IMR-90 (cell line): ENCODE measurements around the gene CLIC5. TPM values are rescaled to one million over a fixed set of nuclear protein-coding genes. Genes with fewer than 3 reads are reported as not detected.

Experiments
- ATAC-seq: fragments of 200-7000 bp; cut with Tn5 transposase; 2 replicates; pipeline ENCODE4 v1.9.1; 2020; ENCODE audit warnings: low read depth, mild to moderate bottlenecking, moderate library complexity
- BruUV-seq: library from RNA; stranded (reverse); fragments of 400-500 nt; replicated peaks from 2 replicates; lab custom pipeline; 2021; lab: Mats Ljungman, UMichigan
- CTCF ChIA-PET: fragments of 300-600 bp; formaldehyde crosslinking; extraction: SDS; loops from one replicate; lab custom pipeline; 2021; ENCODE audit warnings: antibody characterized with exemption; lab: Yijun Ruan, JAX
- POLR2A ChIA-PET: fragments of 300-600 bp; sonication (Branson Sonifier 250); formaldehyde crosslinking; loops from one replicate; lab custom pipeline; 2022; ENCODE audit warnings: antibody characterized with exemption; ENCODE audit not compliant: unreplicated experiment; lab: Charles Lee
- DNase-seq: peaks from one replicate; pipeline ENCODE4 v3.0.0; 2013
- H2AFZ ChIP-seq: replicated peaks from 2 replicates; pipeline ENCODE3; 2013; ENCODE audit warnings: low read length, mild to moderate bottlenecking; ENCODE audit not compliant: poor library complexity
- H2AK5ac ChIP-seq: 2 replicates; pipeline ENCODE4 v1.6.1; 2013; ENCODE audit warnings: low read depth, low read length, inconsistent platforms
- H2AK9ac ChIP-seq: replicated peaks from 2 replicates; pipeline ENCODE3; 2013; ENCODE audit warnings: mild to moderate bottlenecking, low read depth, low read length, moderate library complexity; ENCODE audit not compliant: poor library complexity
- H2BK120ac ChIP-seq: 2 replicates; pipeline ENCODE4 v1.6.1; 2013; ENCODE audit warnings: low read depth, low read length, inconsistent platforms
- H2BK15ac ChIP-seq: 3 replicates; pipeline ENCODE4 v1.6.1; 2013; ENCODE audit warnings: low read depth, low read length, inconsistent platforms
- H2BK20ac ChIP-seq: 2 replicates; pipeline ENCODE4 v1.6.1; 2013; ENCODE audit warnings: low read depth, mild to moderate bottlenecking, inconsistent platforms, low read length, moderate library complexity
- H2BK5ac ChIP-seq: 2 replicates; pipeline ENCODE4 v1.6.1; 2013; ENCODE audit warnings: mild to moderate bottlenecking, low read depth, low read length, inconsistent platforms; ENCODE audit not compliant: poor library complexity, severe bottlenecking
- H3K14ac ChIP-seq: replicated peaks from 2 replicates; pipeline ENCODE4 v1.6.1; 2013; ENCODE audit warnings: low read depth, low read length, inconsistent platforms
- H3K18ac ChIP-seq: 2 replicates; pipeline ENCODE4 v1.6.1; 2013; ENCODE audit warnings: low read depth, low read length, control low read depth
- H3K23ac ChIP-seq: 2 replicates; pipeline ENCODE4 v1.6.1; 2013; ENCODE audit warnings: low read depth, low read length, inconsistent platforms
- H3K27ac ChIP-seq: 2 replicates; pipeline ENCODE4 v1.5.1; 2013; ENCODE audit warnings: mild to moderate bottlenecking, control low read depth, low read length; ENCODE audit not compliant: insufficient read depth
- H3K27me3 ChIP-seq: 2 replicates; pipeline ENCODE4 v1.6.1; 2013; ENCODE audit warnings: low read length; ENCODE audit not compliant: control insufficient read depth, insufficient read depth
- H3K36me3 ChIP-seq: 2 replicates; pipeline ENCODE4 v1.6.1; 2013; ENCODE audit warnings: low read length, mixed read lengths; ENCODE audit not compliant: control insufficient read depth, insufficient read depth
- H3K4ac ChIP-seq: 2 replicates; pipeline ENCODE4 v1.6.1; 2013; ENCODE audit warnings: low read depth, low read length, inconsistent platforms
- H3K4me1 ChIP-seq: 2 replicates; pipeline ENCODE4 v1.6.1; 2013; ENCODE audit warnings: low read length, mixed read lengths; ENCODE audit not compliant: control insufficient read depth, insufficient read depth
- H3K4me2 ChIP-seq: 2 replicates; pipeline ENCODE4 v1.6.1; 2013; ENCODE audit warnings: low read depth, mild to moderate bottlenecking, control low read depth, low read length, moderate library complexity
- H3K4me3 ChIP-seq: 2 replicates; pipeline ENCODE4 v1.5.1; 2013; ENCODE audit warnings: low read depth, mild to moderate bottlenecking, control low read depth, low read length, moderate library complexity; ENCODE audit not compliant: insufficient read depth
- H3K56ac ChIP-seq: 2 replicates; pipeline ENCODE4 v1.6.1; 2013; ENCODE audit warnings: low read length, inconsistent platforms; ENCODE audit not compliant: insufficient read depth; ENCODE audit errors: extremely low read depth
- H3K79me1 ChIP-seq, 2 experiments: 2 replicates each; pipeline ENCODE4 v1.6.1; 2013; ENCODE audit warnings: low read length in 2 of 2, inconsistent platforms in 1 of 2, low read depth in 1 of 2
- H3K9ac ChIP-seq: 2 replicates; pipeline ENCODE4 v1.6.1; 2013; ENCODE audit warnings: low read depth, low read length, control low read depth
- H3K9me1 ChIP-seq: 2 replicates; pipeline ENCODE4 v1.6.1; 2013; ENCODE audit warnings: low read length, inconsistent platforms; ENCODE audit not compliant: insufficient read depth
- H3K9me3 ChIP-seq: 2 replicates; pipeline ENCODE4 v1.6.1; 2013; ENCODE audit warnings: low read length; ENCODE audit not compliant: control insufficient read depth, insufficient read depth
- H4K20me1 ChIP-seq: 2 replicates; pipeline ENCODE4 v1.6.1; 2013; ENCODE audit warnings: low read length, inconsistent platforms; ENCODE audit not compliant: insufficient read depth
- H4K5ac ChIP-seq: 2 replicates; pipeline ENCODE4 v1.6.1; 2013; ENCODE audit warnings: mild to moderate bottlenecking, low read depth, low read length, control low read depth
- H4K8ac ChIP-seq, 2 experiments: 2 replicates each; pipeline ENCODE4 v1.6.1; 2013; ENCODE audit warnings: low read depth in 2 of 2, low read length in 2 of 2, control low read depth in 1 of 2, inconsistent platforms in 1 of 2
- H4K91ac ChIP-seq: 2 replicates; pipeline ENCODE4 v1.6.1; 2013; ENCODE audit warnings: low read depth, low read length, inconsistent platforms; ENCODE audit not compliant: insufficient read depth
- BHLHE40 ChIP-seq: fragments of 150-350 bp; IDR thresholded peaks from 2 replicates; pipeline ENCODE4 v1.6.1; 2016; ENCODE audit warnings: mild to moderate bottlenecking, low read depth, low read length
- CEBPB ChIP-seq: IDR thresholded peaks from 2 replicates; pipeline ENCODE4 v1.6.1; 2012; ENCODE audit warnings: low read depth, low read length, improper control_type of control experiment
- CHD1 ChIP-seq: IDR thresholded peaks from 2 replicates; pipeline ENCODE4 v1.6.1; 2012; ENCODE audit warnings: low read depth, low read length, improper control_type of control experiment
- CTCF ChIP-seq: conservative IDR thresholded peaks from 2 replicates; pipeline ENCODE4 v1.5.1; 2012; ENCODE audit warnings: mild to moderate bottlenecking, low read depth, low read length, improper control_type of control experiment
- ELK1 ChIP-seq: fragments of 150-350 bp; IDR thresholded peaks from 2 replicates; pipeline ENCODE4 v1.6.1; 2016; ENCODE audit warnings: low read depth, mild to moderate bottlenecking, low read length, moderate library complexity, borderline replicate concordance
- FOS ChIP-seq: fragments of 150-350 bp; IDR thresholded peaks from 2 replicates; pipeline ENCODE4 v1.6.1; 2016; ENCODE audit warnings: low read depth, low read length
- MAFK ChIP-seq: IDR thresholded peaks from 2 replicates; pipeline ENCODE4 v1.6.1; 2012; ENCODE audit warnings: low read depth, low read length, improper control_type of control experiment
- MAZ ChIP-seq: IDR thresholded peaks from 2 replicates; pipeline ENCODE4 v1.6.1; 2012; ENCODE audit warnings: low read depth, mild to moderate bottlenecking, low read length, improper control_type of control experiment, moderate library complexity, borderline replicate concordance
- MXI1 ChIP-seq: IDR thresholded peaks from 2 replicates; pipeline ENCODE4 v1.6.1; 2012; ENCODE audit warnings: low read depth, mild to moderate bottlenecking, low read length, moderate library complexity, borderline replicate concordance
- NFE2L2 ChIP-seq: fragments of 150-350 bp; IDR thresholded peaks from 2 replicates; pipeline ENCODE4 v1.6.1; 2016; ENCODE audit warnings: low read depth, mild to moderate bottlenecking, low read length
- POLR2A ChIP-seq: IDR thresholded peaks from 2 replicates; pipeline ENCODE4 v1.6.1; 2012; ENCODE audit warnings: mild to moderate bottlenecking, low read depth, low read length
- RAD21 ChIP-seq: IDR thresholded peaks from 2 replicates; pipeline ENCODE4 v1.6.1; 2012; ENCODE audit warnings: low read length, improper control_type of control experiment
- RCOR1 ChIP-seq: IDR thresholded peaks from 2 replicates; pipeline ENCODE4 v1.6.1; 2012; ENCODE audit warnings: mild to moderate bottlenecking, low read length, improper control_type of control experiment; ENCODE audit not compliant: insufficient replicate concordance
- RFX5 ChIP-seq: IDR thresholded peaks from 2 replicates; pipeline ENCODE4 v1.8.0; 2012; ENCODE audit warnings: low read depth, mild to moderate bottlenecking, low read length, moderate library complexity
- SMC3 ChIP-seq: fragments of 150-350 bp; IDR thresholded peaks from 2 replicates; pipeline ENCODE4 v1.6.1; 2016; ENCODE audit warnings: low read depth, mild to moderate bottlenecking, antibody characterized with exemption, low read length, moderate library complexity
- USF2 ChIP-seq: fragments of 150-350 bp; IDR thresholded peaks from 2 replicates; pipeline ENCODE4 v1.6.1; 2017; ENCODE audit warnings: mild to moderate bottlenecking, antibody characterized with exemption, low read length, low read depth
- WGBS, 2 experiments: methylation state at CpG; one replicate each; pipeline versions ENCODE4 v1.1.5 to v1.1.7; 2013; ENCODE audit warnings: missing lambda C conversion rate in 2 of 2; ENCODE audit not compliant: insufficient read length in 1 of 2; ENCODE audit errors: extremely low coverage in 2 of 2; 5-methylcytosine and 5-hydroxymethylcytosine counted together
- dilution Hi-C: fragments of 300-500 bp; cut with HindIII; formaldehyde crosslinking; loops from one replicate; pipeline ENCODE4 v1.14.3; 2018; ENCODE audit warnings: low sequenced_read_pairs; ENCODE audit not compliant: unreplicated experiment
- in situ Hi-C: fragments of 300-500 bp; cut with MboI; formaldehyde crosslinking; loops from 3 replicates; pipeline ENCODE4 v1.14.3; 2019; ENCODE audit warnings: low sequenced_read_pairs, inconsistent platforms, mixed read lengths
- intact Hi-C: fragments of 100-400 bp; cut with micrococcal nuclease; formaldehyde crosslinking; loops from 2 replicates; pipeline ENCODE4 v1.10.0; 2022
- polyA plus RNA-seq, 3 experiments: library from polyadenylated mRNA; depleted of rRNA; stranded (reverse); fragments of >200 nt; gene quantifications; 2 replicates each; pipeline ENCODE4 v1.2.3, GENCODE V29; 2012; ENCODE audit warnings: low replicate concordance in 1 of 3
- total RNA-seq: library from RNA; depleted of rRNA; stranded (reverse); fragments of >200 nt; gene quantifications from 2 replicates; pipeline ENCODE4 v1.2.3, GENCODE V29; 2012

Gene CLIC5
- total and polyA plus RNA-seq, 2 of the 4 experiments (the other 2 are of a cell fraction): not detected

- H3K4ac ChIP-seq: no peak overlapping the region
- H4K20me1 ChIP-seq: no peaks in the 10 kb centered on the region
- H3K56ac ChIP-seq: no peak overlapping the region
- in situ Hi-C loops (no loop called here), dilution Hi-C loops (no loop called here), intact Hi-C loops (no loop called here)
- no peak overlapping the region for H2AFZ ChIP-seq
- no peaks in the 10 kb centered on the region for H3K79me1 ChIP-seq
- no TSS peak for BruUV-seq
- no peaks in the 10 kb centered on the region for H3K4me1 ChIP-seq
- no peak overlapping the region for H4K91ac ChIP-seq
- no peak overlapping the region for H2BK120ac ChIP-seq
- no peak overlapping the region for H2BK15ac ChIP-seq
- H3K27me3 ChIP-seq: no peaks in the 10 kb centered on the region
- no peak overlapping the region for H3K14ac ChIP-seq
- H3K4me3 ChIP-seq: no peak overlapping the region
- DNase-seq (no peak), ATAC-seq (no peak)
- no peak overlapping the region for H4K5ac ChIP-seq
- no peak overlapping the region for H2BK5ac ChIP-seq
- H4K8ac ChIP-seq: no peak overlapping the region
- H3K27ac ChIP-seq: no peak overlapping the region
- no peak overlapping the region for H3K9ac ChIP-seq
- no peak overlapping the region for H2AK5ac ChIP-seq
- CTCF ChIA-PET: no interaction called here
- POLR2A ChIA-PET: no interaction called here
- H3K23ac ChIP-seq: no peak overlapping the region
- no peaks in the 10 kb centered on the region for H3K9me1 ChIP-seq
- H2AK9ac ChIP-seq: no peak overlapping the region
- no peak overlapping the region for H2BK20ac ChIP-seq
- H3K9me3 ChIP-seq: no peaks in the 10 kb centered on the region
- TF ChIP-seq POLR2A (no peak), CTCF (no peak), RAD21 (no peak), BHLHE40 (no peak), MXI1 (no peak), MAZ (no peak), RFX5 (no peak), USF2 (no peak), NFE2L2 (no peak), CEBPB (no peak), FOS (no peak), CHD1 (no peak), RCOR1 (no peak), ELK1 (no peak), MAFK (no peak), SMC3 (no peak)
- H3K36me3 ChIP-seq: no peaks in the 10 kb centered on the region
- no CpG with 5 or more reads among the region's 1 CpG for WGBS, 2 experiments
- H3K4me2 ChIP-seq: no peak overlapping the region
- H3K18ac ChIP-seq: no peak overlapping the region
Measured at GRCh38 chr6:46002264-46002663, 13.4 kb downstream of the CLIC5 start.
